ENCODE measurements around the gene CD163L1.

DNA sequence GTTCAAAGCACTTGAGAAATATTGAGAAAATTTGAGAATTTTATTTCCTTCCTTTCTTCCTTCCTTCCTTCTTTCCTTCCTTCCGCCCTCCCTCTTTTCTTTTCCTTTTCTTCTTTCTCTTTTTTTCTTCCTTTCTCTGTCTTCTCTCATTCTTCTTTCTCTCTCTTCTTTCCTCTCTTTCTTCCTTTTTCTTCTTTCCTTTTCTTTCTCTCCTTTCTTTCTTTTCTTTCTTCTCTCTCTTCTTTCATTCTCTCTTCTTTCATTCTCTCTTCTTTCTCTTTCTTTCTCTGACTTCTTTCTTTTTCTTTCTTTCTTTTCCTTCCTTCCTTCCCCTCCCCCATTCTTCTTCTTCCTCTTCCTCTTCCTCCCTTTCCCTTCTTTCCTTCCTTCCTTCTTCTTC is 44.9 kb downstream of the CD163L1 start:
- TF ChIP-seq, protein P1, sequence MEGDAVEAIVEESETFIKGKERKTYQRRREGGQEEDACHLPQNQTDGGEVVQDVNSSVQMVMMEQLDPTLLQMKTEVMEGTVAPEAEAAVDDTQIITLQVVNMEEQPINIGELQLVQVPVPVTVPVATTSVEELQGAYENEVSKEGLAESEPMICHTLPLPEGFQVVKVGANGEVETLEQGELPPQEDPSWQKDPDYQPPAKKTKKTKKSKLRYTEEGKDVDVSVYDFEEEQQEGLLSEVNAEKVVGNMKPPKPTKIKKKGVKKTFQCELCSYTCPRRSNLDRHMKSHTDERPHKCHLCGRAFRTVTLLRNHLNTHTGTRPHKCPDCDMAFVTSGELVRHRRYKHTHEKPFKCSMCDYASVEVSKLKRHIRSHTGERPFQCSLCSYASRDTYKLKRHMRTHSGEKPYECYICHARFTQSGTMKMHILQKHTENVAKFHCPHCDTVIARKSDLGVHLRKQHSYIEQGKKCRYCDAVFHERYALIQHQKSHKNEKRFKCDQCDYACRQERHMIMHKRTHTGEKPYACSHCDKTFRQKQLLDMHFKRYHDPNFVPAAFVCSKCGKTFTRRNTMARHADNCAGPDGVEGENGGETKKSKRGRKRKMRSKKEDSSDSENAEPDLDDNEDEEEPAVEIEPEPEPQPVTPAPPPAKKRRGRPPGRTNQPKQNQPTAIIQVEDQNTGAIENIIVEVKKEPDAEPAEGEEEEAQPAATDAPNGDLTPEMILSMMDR (IDR thresholded peaks at IDR 0.05) = no peak
- no peak for TF ChIP-seq POLR2A (IDR thresholded peaks at IDR 0.05)

Data from lower leg skin (tissue), 3 donors.